GM19193 (cell line): ENCODE data around the gene FGF12.

Experiments used
- POLR2A ChIP-seq: IDR thresholded peaks from 4 replicates; pipeline ENCODE4 v1.6.1; 2011; ENCODE audit not compliant: insufficient read depth, insufficient read length; ENCODE audit errors: extremely low read depth

The FGF12 gene

DNA sequence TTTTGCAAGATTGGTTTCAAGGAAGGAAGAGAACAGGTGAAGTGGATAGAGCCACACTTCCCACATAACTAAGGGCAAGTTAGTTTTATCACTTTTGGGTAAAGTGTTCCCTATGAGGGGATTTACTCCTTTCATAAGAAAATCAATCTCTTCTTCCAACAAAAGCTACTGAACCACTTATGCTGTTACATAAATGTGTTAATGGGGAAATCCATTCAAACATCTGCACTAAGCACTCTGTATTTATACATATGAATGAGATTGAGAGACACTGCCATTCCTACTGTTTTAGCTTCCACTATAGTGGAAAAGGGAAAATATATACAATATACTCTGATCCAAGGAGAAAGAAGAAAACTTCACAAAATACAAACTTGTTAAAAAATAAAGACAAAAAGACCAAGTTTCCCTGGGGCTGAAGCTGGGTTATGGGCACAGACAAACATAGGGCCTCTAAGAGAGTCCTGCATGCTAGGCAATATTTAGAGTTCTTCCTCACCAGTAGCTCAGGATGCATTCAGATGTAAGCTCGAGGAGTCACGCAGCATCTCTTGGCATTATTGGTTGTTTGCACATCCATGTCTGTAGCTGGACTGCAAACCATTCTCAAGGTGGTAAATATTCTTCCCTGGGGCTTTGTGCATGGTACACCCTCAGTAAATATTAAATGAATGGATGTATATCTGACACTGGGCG lies 454.2 kb downstream of the FGF12 start:
- no peak for TF ChIP-seq POLR2A

DNA sequence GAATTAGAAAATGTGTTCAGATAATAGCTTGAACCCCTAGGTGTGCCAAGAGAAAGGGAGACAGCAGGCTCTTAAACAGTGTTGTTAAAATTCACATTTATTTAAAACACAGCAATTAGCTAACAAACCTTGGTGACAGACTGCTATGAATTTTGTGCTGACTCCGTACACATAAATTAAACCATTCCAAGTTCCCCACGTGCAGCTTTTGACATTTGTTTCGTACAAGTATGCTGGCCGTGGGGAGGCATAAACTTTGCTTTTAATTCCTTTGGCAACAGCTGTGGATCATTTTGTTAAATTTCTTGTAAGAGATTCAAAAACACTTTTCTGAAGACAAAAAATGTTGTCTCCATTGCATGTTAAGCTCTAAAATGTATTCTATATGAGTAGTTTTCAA lies 465.3 kb downstream of the FGF12 start:
- TF ChIP-seq POLR2A: no peak

DNA sequence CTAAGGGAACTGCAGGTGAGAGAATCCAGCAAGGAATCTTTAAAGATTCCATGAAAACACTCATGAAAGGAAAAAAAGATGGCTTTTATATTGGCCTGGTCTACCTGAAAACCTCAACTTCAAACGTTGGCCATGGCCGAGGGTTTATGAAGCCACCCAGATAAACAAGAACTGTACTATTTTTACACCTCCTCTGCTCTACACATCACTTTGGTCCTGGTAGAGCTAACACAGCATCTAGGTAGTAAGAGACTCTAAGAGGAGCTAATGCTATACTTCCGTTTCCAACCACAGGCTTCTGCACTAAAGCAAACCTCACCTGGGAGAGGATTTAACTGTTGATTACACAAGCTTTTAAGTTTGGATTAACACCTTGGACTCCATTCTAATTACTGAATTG lies 466.2 kb downstream of the FGF12 start:
- no peak for TF ChIP-seq POLR2A

DNA sequence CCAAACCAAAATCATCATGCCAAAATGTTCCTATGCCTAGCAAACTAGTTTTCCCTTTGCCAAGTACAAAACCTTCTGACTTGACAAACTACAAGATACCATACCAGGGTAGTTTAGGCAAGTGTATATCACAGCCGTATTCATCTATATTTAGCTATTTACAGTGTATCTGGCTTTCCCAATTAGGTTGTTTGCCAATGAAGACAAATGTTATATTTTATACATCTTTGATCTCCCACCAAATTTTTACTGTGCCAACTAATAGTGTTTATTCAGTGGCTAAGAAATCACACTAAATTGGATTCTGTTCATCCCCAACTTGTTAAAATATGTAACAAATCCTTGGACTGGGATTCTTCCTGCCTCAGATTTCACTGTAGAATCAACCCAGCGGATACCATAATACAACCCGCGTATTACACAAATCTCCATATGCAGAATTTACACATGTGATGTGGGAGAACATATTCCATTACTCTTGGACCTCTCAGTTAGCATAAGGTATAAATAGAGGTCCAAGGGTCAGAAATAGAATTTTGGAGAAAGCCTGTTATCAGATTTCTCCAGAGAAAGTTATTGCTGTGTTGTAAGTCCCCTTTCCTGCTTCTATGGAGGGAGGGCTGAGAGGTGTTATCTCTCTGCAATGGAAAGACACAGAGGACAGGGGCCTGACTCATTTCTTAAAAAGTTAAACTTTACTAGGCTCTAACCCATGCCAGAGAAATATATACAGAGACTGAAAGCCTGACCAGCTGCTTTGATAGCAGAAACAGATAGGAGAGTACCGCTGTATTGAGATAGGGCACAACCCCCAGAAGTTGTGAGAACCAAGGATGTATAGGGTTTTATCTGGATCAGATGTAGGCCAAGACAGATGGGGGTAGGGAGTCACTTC lies 467.0 kb downstream of the FGF12 start:
- TF ChIP-seq POLR2A: no peak

DNA sequence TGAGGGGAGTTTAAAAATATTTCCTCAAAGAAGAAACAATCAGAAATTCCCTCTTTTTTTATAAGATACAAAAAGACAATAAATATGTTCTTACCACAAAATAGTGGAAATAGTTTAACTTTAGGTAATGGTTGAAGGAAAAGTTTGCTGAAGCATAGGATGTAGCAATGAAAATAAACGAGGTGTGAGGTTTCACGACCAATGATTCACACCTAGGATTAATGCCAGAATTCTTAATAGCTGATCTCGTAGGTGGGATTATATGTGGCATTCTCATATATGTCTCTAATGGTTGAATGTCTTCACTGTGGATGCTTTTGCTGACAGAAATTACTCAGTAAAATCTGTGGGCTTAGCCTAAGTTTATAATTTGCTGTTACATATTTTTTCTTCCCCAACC lies 467.7 kb downstream of the FGF12 start:
- TF ChIP-seq POLR2A: no peak

DNA sequence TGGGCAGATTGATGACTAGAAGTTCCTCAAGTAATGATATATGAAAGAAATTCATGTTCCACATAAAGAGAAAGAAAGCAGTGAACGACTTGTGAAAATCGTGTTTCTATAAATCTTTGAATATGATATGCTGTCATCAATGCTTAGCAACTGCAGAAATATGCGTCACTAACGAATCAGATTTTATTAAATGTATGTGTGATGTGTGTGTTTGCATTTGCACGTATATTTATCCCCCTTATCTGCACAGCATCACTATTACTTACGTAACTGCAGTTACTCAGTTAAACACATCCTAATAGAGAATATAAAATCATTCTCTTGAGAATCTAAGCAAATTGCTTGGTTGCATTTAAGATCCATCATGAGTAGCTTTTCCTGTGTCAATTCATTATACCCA lies 468.6 kb downstream of the FGF12 start:
- no peak for TF ChIP-seq POLR2A

DNA sequence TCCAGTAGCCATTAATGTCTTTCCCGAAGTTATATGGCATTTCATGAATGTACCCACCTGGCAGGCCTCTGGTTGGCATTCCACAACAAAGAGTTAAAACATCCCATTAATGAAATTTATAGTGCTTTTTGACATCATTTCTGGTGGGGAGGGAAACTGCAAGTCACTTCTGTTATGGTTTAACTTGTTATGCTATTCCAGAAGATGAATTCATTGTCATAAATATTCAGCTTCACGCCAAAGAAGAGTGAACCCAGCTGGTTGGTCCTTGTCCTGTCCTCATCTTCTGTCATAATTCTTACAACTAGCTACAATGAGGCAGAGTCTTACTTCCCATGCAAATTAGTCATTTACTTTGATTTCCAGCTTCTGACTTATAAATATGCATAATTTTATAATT lies 471.5 kb downstream of the FGF12 start:
- TF ChIP-seq POLR2A: no peak

DNA sequence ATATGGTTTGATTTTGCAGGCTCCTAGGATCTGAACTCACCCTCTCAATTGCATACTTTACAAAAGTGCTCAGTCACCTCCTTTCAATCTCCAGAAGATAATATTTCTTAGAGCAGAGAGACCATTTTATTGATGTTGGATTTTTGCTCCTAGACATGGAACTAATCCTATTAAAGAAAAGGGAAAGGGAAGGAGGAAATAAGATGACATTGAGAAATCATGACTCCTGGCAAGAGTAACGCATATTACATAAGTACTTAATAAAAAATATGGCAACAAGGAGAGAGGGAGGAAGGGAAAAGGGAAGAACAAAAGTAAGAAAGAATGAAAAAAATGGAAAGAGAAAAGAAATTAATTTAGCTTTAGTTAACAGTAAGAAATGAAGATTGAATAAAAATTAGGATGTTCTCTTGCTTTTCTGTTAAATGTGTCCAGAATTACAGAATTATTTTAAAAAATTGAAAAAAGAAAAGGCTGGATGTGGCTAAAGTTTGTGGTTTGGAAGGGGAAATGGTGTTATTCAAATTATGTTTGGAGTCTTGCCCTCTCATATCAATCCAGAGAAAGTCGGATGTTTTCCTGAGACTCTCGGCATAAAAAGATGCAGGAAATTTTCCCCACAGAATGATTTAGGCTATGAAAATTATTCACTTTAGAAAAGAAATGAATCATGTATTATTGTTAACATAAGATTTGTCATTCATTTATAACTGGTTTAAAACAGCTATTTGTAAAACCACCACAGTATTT lies 474.0 kb downstream of the FGF12 start:
- TF ChIP-seq POLR2A: no peak

DNA sequence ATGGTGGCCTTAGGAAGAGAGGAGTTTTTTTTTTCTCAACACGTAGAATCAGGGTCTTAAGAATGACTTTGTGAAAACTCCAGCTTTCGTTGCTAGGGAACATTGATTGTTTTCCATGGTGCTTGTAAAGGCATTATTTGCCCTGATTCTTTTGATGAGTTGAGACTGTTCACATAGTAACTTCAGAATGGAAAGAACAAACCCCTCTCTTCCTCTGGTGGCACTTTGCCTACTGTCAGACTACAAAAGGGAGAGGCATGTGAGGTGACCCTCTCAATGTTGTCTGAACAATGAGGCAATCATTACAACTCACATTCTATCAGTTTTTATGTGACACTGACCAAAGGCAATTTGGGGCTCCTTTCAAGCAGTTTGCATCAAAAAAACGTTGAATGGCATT lies 477.8 kb downstream of the FGF12 start:
- TF ChIP-seq POLR2A: no peak

DNA sequence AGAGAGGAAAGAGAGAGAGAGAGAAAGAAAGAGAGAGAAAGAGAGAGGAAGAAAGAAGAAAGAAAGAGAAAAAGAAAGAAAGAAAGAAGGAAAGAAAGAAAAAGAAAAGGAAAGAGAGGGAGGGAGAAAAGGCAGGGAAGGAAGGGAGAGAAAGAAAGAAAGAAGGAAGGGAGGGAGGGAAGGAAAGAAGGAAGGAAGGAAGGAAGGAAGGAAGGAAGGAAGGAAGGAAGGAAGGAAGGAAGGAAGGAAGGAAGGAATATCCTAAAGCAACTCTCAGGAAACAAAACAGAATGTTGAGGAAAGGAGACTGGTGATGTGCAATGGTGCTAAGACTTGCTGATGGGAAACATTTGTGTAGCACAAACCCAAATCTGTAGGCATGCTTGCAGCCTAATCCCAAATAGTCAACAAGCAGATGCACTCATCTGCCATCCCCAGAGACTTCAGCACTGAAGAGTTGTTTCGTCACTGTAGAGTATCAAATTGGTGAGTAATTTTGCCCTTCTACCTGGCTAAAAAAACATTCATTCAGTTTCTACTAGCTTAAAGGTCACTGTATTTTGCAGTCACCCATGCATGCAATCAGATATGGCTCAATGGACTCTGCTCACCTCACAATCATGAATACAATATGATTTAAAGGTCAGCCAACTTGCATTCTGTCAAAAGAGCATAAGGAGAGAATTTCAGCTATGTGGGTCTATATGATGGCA lies 480.3 kb downstream of the FGF12 start:
- TF ChIP-seq POLR2A: no peak

DNA sequence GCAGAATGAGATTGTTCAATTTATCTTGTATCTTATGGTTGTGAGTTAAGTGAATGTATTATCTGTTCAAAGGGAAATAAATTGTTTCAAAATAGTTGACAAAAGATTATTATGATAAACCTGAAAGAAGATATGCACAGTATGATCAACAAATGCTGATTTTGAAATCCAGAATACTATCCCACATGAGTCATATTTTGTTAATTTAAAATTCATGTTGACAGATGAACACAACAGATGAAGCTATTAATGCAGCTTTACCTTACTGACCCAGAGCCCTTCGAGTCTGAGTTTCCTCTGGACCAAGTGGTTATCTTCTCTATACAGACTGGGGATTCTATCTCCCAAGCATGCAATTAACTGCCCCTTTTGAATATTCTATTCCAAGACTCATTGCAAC lies 482.8 kb downstream of the FGF12 start:
- TF ChIP-seq POLR2A: no peak

DNA sequence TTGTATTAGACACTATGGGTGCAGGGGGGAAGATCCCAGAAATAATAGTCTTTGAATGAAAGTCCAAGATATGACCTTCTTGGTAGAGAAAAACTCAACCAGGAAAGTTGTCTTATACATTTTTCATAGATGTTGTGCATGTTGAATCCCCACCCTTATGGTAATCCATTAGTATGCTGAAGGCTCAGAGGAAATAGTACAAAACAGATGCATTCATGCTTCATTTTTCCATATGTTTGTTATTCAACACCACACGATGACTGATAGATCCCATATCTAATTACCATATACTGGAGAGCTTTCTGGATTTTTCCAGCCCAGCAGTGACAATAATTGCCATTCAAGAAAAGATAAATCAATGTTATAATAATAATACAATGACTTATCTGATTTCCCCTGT lies 487.4 kb downstream of the FGF12 start:
- no peak for TF ChIP-seq POLR2A

DNA sequence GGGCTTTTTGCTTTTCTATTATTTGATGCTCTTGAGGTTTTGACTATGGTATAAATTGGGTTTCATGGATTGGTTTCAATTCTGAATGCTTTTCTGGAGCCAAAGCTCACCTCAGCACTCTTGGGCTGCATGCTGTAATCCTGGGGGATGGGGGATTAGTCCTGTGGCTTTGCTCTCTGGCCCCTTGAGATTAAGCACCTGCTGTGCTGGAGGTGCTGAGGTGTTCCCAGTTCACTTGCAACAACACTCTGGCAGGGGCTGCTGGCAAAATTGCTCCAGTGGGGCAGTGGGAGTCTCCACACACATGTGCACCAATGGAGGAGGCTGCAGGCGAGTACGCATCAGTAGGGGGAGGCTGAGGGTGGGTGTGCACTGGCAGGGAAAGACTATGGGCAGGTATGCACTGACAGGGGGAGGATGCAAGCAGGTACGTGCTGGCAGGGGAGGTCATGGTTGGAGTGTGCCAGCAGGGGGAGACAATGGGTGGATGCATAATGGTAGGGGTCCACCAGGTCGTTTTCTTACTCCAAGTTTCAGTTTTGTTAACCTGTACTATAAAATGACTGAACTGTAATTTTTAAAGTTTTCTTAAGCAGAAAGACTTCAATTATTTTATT lies 489.2 kb downstream of the FGF12 start:
- TF ChIP-seq POLR2A: no peak

DNA sequence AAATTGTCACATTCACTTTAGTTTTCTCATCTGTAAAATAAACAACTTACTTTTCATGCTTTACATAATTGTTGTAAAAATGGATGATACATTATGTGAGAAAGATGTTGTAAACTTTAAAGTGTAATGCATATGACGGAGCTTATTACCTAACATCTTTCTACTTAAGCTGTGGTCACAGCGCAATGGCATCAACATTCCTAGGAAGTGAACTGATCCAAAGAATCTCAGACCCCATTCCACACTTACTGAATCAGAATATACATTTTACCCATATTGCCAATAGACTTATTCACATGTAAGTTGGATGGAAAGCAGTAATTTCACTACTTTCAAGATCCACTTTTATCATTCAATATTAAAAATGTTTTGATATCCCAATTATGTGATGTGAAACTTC lies 497.5 kb downstream of the FGF12 start:
- TF ChIP-seq POLR2A: no peak
